AG09309 (cell line): ENCODE measurements around the gene SPINT2.

ENCODE experiments used
- DNase-seq: peaks from one replicate; pipeline ENCODE4 v3.0.0-alpha.2; 2010; ENCODE audit warnings: low read depth
- H3K4me3 ChIP-seq: 2 replicates; pipeline ENCODE4 v1.5.1; 2011; ENCODE audit warnings: mild to moderate bottlenecking, low read depth, low read length, moderate library complexity; ENCODE audit not compliant: control insufficient read depth
- TF ChIP-seq, protein P1 (sequence below): IDR thresholded peaks from 2 replicates; pipeline ENCODE4 v1.5.1; 2011; ENCODE audit warnings: mild to moderate bottlenecking, low read depth, low read length, inconsistent platforms; ENCODE audit not compliant: insufficient read depth, control insufficient read depth; ENCODE audit errors: missing control alignments

The SPINT2 gene

DNA sequence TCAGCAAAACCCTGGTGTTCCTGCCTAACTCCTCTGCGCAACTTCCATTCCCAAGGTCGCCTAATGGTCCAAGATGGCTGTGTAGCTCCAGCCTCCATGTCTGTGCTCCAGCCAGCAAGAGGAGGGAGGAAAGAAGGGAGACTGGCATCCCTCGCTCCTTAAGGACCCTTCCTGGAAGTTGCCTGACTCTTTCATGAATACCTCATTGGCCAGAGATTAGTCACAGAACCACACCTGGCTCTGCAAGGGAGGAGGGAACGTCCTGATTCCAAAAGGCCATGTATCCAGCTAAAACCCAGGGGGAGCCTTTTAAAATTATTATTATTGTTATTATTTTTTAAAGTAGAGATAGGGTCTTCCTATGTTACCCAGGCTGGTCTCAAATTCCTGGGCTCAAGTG is 60.1 kb downstream of the SPINT2 start:
- TF ChIP-seq, protein P1, sequence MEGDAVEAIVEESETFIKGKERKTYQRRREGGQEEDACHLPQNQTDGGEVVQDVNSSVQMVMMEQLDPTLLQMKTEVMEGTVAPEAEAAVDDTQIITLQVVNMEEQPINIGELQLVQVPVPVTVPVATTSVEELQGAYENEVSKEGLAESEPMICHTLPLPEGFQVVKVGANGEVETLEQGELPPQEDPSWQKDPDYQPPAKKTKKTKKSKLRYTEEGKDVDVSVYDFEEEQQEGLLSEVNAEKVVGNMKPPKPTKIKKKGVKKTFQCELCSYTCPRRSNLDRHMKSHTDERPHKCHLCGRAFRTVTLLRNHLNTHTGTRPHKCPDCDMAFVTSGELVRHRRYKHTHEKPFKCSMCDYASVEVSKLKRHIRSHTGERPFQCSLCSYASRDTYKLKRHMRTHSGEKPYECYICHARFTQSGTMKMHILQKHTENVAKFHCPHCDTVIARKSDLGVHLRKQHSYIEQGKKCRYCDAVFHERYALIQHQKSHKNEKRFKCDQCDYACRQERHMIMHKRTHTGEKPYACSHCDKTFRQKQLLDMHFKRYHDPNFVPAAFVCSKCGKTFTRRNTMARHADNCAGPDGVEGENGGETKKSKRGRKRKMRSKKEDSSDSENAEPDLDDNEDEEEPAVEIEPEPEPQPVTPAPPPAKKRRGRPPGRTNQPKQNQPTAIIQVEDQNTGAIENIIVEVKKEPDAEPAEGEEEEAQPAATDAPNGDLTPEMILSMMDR, result no peak
- no peak for DNase-seq
- H3K4me3 ChIP-seq, result no peak overlapping the region

DNA sequence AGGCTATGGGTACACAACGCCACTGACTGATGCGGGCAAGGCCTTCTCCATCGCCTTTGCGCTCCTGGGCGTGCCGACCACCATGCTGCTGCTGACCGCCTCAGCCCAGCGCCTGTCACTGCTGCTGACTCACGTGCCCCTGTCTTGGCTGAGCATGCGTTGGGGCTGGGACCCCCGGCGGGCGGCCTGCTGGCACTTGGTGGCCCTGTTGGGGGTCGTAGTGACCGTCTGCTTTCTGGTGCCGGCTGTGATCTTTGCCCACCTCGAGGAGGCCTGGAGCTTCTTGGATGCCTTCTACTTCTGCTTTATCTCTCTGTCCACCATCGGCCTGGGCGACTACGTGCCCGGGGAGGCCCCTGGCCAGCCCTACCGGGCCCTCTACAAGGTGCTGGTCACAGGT is 62.2 kb downstream of the SPINT2 start:
- no peak for DNase-seq
- H3K4me3 ChIP-seq, result no peak overlapping the region
- TF ChIP-seq, protein P1, result no peak

DNA sequence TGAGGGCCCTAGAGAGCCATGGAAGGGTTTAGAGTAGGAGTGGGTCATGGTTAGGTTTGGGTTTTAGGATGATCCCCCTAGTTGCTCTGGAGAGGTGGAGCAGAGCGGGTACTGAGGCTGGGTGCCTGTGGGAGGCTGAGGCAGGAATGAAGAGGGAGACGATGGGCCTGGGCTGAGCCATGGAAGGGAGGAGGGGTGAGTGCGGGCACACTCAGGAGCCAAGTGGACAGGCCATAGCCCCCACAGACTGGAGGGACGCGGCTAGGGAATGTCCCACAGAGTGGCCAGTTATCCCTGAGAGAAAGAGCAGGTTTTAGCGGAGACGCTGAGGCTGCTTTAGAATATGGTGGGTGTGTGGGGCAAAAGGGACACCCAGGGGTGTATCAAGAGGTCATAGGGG is 65.3 kb downstream of the SPINT2 start:
- TF ChIP-seq, protein P1, result no peak
- H3K4me3 ChIP-seq, result no peak overlapping the region
- no peak for DNase-seq

DNA sequence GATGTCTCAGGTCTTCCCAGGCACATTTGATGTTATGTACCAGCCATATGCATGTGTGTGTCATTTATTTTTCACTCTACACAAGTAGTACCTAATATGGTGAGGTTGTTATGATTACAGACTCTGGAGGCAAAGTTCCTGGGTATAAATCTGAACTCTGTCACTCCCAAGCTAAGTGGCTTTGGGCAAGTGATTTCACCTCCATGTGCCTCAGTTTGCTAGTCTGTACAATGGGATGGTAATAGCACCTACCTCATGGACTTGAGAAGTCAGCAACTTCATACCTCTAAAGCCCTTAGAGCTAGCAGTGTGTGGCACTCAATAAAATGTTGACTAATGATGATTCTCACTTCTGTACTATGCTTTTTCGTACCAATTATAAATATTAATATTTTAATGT is 67.4 kb downstream of the SPINT2 start:
- H3K4me3 ChIP-seq, result no peak overlapping the region
- TF ChIP-seq, protein P1, result no peak
- no peak for DNase-seq

DNA sequence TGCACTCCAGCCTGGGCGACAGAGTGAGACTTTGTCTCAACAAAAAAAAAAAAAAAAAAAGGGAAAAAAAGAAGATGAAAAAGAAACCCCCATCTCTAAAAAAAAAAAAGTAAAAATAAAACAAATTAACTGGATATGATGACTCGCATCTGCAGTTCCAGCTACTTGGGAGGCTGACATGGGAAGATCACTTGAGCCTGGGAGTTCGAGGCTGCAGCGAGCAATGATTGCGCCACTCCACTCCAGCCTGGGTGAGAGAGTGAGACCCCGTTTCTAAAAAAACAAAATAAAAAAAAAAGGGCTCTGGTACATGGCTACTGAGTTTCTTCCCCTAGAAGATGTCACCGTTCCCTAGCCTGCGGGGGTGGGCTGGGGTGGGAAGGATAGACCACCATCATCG is 68.9 kb downstream of the SPINT2 start:
- no peak for DNase-seq
- TF ChIP-seq, protein P1, result no peak

DNA sequence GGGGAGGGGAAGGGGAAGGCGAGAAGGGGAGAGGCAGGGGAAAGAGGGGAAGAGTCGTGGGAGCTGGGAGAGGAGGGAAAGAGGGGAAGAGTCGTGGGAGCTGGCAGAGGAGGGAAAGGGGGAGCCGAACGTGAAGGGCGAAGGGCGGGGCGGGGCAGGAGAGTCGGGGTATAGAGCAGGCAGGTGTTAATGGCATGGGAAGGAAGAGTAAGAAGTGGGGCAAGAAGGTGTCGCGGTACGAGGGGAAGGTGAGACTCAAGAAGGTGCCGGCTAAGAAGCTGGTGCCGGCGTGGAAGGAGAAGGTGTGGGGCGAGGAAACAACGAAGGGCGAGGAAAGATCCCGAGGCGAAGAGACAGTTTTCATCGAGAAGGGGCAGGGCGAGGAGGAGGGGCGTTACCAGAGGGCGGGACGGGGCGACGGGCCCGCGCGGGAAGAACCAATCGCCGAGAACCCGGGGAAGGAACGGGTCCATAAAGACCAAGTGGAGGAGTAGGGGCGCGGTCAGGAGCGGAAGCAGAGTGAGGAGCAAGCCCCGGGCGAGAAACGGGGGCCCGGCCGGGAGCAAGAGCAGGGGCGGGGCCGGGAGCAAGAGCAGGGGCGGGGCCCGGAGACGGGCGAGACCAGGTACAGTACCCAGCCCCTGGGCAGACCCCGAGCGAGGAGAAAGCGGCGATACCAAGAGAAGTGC is 71.7 kb downstream of the SPINT2 start:
- peak overlapping the region; percentile 67 for H3K4me3 ChIP-seq
- DNase-seq, result peak; percentile 64
- TF ChIP-seq, protein P1, result no peak

More for the DNA sequence above, 68.9 kb downstream of the SPINT2 start:
- H3K4me3 ChIP-seq, result no peak overlapping the region
